Stimulated activated CD8-positive, alpha-beta memory T cell treated with anti-CD3 and anti-CD28 coated beads, Interleukin-12 subunit alpha, Interleukin-12 subunit beta, amount 100 ng/mL, for 4 hours (primary cell): Measurements from ENCODE around the gene EMILIN3.

ENCODE experiments used
- DNase-seq: peaks from one replicate; pipeline ENCODE4 v3.0.0-alpha.2; 2020; ENCODE audit warnings: low read depth

The EMILIN3 gene

DNA sequence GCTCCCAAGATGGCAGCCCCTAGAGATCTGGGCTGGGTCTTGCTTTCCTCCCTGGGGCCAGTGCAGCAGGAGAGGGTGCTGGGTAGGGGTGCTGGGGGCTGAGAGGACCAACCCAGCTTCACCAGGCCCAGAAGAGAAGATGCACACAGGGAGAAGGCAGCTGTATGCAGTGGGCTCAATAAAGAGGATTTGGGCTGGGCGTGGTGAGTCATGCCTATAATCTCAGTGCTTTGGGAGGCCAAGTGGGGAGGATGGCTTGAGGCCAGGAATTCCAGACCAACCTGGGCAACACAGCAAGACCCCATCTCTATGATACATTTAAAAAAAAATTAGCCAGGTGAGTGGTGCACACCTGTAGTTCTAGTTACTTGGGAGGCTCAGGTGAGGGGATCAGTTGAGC, 25.7 kb upstream of the EMILIN3 start:
- no peak for DNase-seq

DNA sequence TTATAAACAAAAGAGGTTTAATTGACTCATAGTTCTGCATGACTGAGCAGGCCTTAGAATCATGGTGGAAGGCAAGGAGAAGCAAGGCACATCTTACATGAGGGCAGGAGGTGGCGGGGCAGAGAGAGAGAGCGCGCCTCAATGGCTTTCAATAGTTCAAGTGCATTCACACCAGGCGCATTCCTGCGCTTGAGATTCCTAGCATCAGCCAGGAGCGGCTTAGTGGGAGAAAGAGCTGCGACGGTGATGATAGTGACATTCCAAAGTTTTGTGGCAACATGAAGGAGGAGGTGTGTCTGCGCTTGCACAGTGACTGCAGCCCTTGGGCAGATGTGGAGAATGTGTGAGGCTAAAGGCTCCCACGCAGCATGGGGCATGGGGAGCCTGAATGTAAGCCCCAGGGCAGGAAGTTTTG, 25.0 kb upstream of the EMILIN3 start:
- DNase-seq, result no peak

DNA sequence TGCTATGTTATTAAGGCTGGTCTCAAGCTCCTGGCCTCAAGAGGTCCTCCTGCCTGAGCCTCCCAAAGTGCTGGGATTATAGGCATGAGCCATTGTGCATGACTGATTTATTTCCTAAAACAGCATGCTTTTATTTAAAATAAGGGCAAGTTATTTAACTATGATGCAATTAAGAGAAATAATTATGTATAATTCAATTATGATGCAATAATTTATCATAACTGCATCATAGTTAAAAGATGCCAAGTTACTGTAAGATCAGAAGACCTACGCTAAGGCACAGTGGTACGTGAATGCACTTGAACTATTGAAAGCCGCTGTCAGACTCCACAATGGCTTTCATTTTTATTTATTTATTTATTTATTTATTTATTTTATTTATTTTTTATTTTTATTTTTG, 24.3 kb upstream of the EMILIN3 start:
- no peak for DNase-seq

DNA sequence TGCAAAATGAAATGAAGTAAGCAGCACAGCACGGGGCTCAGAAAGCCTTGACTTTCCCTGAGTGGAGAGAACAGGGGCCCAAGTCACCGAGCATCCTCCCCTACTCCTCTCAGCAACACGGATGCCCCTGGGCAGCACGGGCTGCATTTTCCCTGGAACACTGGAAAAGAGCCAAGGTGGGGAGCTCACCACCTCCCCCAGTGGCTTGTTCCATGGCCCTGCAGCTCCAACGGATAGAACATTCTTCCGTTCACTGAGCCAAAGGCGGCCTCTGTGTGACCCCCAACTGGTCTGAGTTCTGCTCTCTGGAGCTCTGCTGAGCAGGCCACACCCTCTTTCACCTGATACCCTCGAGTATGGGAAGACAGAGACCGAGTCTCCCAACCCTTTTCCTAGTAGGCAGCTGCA, 20.8 kb upstream of the EMILIN3 start:
- DNase-seq, result no peak

DNA sequence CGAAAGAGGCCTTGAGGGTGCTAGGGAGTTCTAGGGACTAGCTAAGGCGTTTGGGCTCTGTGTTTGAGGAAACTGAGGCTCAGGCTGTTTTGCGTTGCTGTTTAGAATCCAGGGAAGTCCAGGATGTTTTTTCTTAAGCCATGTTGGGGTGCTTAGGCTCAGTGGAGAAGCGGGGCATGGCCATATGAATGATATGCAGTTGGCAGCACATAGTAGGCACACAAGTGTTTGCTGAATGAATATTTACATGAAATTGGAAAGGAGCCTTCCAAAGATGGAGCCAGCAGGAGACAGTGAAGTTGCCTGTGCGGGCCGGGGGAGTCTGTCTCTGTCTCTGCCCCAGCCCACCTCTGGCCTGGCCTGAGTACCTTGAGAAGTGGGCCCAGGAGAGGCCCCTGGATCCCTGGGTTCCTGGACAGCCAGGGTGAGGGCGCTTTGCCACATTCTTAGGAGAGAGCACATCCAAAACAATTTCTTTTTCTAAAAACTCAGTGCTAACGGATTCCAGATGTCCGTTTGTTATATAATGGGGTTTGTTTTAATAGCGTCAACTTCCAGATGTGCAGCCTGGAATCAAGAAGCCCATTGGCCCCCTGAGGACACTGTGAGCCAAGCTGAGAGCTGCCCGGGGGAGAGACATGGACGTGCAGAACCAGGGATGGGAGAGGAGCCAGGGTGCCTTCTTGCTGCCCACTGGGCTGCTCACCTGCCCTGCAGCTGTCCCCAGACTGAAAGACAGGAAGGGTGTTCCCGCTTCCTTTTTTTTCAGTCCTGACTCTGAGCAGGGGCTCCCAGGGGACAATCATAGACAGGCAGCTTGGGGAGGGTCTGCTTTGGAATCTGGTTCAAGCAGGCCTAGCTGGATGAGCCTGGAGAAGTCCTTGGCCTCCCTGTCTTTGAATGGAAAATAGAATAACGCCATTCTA, 20.1 kb upstream of the EMILIN3 start:
- no peak for DNase-seq

DNA sequence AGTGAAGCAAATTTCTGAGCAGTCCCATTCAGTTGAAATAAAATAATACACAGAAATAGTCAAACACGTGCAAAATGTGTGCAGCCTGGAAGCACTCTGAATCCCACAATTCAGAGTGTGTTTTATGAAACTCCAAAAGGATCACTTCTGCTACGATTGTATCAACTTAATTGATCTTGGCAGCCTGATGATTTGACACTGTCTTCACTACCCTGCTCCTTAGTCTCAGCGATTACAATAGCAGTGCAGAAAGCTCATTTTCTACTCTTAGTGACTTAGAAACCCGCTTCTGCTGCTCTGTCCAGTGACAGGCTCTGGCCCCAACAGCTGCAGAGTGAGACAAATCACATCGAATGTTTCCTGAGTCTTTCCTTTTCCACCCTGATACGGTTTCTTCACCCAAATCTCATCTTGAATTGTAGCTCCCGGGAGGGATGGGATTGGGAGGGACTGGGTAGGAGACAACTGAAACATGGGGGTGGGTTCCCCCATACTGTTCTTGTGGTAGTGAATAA, 16.2 kb upstream of the EMILIN3 start:
- DNase-seq, result no peak

DNA sequence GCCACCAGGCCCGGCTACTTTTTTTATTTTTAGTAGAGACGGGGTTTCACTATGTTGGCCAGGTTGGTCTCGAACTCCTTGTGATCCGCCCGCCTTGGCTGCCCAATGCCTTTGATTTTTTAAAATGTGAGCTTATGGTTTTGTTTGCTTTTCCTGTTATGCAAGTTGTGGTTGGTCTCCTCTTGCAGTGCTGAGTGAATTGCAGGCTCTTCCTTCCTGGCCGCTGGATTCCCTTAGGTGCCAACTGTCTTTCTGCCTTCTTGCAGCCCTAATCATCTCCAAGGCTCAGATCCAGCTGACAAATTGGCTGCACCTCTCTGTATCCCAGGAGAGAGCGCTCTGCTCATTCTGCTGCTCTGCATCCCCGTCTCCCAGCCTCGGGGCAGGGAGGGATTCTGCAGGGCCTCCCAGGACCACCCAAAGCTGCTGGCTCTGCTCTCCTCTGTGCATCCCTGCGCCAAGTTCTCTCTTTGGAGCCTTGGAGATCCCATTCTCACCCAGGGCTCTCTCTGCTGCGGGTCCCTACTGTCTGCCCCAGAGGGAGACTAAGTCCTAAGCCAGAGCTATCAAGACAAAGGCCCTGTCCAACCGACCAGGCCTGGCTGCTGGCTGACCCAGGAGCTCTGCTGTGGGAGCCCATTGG, 14.1 kb upstream of the EMILIN3 start:
- DNase-seq, result no peak

DNA sequence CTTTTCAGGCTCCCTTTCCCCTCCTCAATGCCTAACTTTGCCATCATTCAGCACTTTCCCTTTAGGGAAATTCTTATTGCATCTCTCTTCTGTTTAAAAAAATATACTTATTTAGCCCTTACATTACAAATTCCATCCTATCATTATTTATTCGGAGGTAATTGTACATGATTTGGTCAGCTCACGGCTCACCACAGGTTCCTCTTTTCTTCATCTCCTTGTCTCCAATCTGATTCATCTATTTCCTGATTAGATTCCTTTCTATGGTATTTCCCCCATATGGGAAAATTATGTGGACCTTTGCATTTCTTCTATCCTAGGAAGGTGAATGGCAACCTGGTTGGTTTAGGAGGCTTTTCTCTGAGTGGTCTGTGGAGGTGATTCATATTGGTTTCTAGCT, 12.9 kb upstream of the EMILIN3 start:
- no peak for DNase-seq

DNA sequence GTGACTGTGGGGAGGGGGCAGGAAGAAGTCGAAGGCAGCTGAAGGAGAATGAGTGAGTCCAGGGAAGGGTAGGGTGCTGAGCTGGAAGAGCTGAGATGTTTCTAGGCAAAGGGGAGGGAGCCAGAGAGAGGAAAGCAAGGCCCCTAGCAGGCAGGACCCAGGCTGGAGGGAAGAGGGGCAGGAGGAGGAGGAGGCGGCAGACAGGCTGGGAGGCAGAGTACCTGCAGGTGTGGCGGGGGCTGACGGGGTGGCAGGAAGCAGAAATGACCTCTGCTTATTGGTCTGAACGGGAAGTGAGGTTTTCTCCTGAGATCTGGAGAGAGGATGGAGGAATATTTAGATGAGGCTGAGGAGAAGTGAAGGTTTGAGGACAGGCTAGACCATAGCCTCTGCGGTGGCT, 10.7 kb upstream of the EMILIN3 start:
- no peak for DNase-seq

DNA sequence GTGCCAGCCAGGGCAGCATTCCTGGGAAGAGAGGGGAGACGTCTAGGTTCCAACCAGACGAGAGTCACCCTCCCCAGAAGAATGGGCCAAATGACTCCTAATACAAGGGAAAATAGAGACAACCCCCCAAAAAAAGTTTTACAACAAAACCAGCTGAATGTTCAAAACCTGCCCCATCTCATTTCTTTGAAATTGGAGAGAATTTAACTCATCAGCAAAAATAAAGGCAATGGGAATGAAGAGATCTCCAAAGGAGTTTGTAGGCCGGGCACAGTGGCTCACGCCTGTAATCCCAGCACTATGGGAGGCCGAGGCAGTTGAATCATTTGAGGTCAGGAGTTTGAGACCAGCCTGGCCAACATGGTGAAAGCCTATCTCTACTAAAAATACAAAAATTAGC, 9.7 kb upstream of the EMILIN3 start:
- no peak for DNase-seq

DNA sequence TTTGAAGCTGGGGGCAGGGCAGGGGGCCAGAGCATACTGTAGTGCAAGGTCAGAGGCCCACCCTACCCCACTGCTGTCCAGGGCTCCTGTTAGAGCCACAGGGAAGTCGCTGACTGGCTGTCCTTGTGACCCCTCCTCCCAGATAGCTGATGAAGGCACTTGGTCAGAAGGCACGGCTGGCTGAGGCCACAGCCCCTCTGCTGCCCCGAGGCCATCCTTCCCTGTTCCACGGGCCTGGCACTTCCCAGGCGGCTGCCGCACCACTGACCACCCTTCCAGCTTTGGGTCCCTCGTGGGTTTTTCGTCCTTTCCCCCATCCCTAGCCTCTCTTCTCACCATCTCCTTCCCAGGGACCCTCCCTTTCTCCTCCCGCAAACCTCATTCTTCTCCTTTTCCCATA, 9.2 kb upstream of the EMILIN3 start:
- DNase-seq, result no peak

DNA sequence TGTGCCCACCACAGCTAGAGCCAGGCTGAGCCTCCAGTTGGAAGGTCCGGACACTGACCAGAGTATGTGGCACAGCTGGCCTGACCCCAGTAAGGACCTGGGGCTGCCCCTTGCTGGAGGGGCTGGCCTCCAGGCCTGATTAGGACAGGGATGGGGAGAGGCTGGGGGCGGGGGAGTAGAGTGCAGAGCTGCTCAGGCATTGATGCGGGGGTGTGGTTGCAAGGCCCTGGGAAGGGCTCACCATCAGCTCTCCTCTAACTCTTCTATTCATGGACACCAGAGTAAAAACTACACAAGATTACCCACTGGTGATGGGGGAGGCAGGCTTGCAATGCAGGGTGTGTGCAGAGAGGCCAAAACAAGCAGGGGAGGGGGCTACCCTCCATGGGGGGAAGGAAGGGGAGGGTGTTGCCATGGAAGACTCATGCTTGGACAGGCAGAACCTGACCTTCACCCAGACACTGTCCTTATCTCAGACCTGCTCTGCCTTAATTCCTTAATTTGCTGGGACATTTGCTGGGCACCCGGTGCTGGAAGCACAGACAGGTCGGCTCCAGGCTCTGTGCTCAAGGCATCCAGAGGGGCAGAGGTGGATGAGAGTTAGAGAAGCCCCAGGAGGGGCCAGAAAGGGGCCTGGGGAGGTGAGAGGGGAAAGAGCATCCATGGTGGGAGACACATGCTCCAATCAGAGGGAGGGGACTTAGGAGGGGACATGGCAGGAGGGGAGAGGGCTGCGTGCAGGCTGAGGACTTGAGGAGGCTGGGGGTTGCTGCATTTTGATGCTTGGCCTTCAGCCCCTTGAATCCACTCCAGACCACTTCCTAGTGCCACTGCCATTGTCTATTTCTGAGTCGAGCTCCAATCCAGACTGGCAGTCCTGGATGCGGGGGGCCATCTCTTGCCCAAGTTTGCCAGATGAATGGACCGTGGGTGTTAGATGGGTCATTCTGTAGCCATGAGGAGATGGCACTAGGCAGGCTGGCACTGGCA, 7.6 kb upstream of the EMILIN3 start:
- DNase-seq, result no peak

DNA sequence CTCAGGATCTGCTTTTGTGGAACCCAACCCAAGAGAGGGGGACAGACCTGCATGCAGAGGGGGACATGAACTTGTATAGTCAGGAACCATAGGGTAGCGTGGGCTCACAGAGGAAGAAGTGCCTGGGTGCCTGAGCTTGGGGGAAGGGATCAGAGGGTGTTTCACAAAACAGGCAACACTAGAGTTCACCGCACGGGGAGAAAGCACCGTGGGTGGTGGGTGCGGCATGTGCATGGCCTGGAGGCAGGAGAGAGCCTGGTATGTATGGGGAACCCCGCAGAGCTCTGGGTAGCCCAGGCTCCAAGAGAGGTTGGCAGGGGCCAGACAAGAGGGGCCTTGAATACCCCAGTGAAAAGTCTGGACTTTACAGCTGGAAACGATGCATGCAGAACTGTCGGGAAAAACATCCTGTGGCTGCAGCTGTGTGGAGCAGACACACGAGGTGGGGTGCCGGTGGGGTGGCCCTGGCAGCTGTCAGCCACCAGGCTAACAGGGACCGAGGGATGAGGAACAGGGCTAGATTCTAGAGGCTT, 6.7 kb upstream of the EMILIN3 start:
- DNase-seq, result no peak

DNA sequence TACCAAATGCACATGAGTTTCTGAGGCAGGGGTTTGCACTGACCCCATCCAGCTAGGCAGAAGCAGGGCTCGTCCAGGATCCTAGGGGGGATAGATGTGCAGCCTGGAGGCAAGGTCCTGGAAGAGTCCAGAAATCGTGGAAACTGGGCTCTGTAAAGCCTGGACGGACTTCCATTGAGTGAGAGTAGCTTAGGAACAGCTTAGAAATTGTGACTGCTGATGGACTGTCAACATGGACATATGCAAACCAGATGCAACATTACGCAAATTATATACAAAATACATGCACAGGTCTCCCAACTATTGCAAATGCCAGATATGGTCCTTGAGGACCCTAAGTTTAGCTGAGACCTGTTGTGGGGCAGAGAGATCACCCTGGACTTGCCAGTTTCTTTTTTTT, 4.8 kb upstream of the EMILIN3 start:
- DNase-seq, result no peak

DNA sequence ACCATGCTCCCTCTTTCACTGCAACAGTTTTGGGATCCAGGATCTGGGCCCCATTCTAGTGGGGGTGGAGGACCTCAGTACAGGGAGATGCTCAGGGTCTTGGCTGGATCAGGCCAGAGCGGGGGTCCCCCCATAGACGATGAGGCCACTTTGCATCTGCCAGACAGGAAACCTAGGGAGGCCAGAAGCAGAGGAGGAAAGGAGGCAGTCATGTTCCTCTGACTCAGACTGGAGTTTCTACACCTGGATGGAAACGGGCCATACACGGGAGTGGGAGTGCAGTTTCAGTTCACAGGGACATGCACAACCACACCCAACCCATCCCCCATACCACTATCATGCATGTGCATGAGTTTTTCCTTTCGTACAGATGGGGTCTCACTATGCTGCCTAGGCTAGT, 3.6 kb upstream of the EMILIN3 start:
- no peak for DNase-seq

DNA sequence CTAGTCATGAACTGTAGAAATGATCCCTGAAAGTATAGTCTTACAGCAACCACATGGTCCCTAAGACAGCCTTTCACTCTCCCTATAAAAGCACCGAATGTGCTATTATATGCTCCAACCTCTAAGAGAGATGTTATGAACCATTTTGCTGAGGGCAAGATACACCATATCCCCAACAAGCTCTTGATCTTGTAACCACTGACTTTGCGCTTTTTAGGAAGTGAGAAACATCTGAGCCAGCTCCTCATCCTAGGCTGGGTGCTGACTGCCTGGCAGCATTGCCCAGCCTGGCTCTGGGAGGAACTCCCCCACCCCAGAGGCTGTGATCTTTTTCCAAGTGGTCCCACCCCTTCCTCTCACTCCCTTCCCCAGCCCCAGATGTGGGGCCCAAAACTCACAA, 3.1 kb upstream of the EMILIN3 start:
- DNase-seq, result no peak

DNA sequence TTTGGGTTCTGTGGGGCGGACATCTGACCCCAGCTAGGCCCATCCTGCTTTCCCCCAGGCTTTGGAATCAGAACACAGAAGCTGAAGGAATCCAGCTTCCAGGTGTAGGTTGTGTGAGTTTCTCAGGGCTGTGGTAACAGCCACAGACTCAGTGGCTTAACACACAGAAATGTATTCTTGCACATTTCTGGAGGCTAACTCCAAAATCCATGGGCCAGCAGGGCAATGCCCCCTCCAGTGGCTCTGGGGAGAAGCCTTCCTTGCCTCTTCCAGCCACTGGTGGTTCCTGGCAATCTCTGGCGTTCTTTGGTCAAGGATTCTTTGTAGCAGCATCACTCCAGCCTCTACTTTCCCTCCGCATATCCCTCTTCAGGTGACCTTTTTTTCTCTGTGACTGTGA, 1.3 kb upstream of the EMILIN3 start:
- no peak for DNase-seq

DNA sequence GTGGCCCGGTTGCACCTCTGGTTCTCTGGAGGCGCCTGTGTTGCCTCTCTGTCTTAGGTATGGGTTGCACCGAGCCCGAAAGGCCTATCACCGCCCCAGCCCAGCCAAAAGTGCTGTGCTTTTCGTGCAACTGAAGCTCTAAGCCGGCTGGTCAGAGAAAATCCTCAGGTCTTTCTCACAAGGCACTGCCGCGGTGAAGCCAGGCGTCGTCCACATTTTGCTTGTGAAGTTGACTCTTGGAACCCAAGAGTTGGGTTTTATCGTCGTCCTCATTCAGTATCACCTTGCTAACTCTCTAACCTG, 726 bp upstream of the EMILIN3 start:
- DNase-seq, result no peak

DNA sequence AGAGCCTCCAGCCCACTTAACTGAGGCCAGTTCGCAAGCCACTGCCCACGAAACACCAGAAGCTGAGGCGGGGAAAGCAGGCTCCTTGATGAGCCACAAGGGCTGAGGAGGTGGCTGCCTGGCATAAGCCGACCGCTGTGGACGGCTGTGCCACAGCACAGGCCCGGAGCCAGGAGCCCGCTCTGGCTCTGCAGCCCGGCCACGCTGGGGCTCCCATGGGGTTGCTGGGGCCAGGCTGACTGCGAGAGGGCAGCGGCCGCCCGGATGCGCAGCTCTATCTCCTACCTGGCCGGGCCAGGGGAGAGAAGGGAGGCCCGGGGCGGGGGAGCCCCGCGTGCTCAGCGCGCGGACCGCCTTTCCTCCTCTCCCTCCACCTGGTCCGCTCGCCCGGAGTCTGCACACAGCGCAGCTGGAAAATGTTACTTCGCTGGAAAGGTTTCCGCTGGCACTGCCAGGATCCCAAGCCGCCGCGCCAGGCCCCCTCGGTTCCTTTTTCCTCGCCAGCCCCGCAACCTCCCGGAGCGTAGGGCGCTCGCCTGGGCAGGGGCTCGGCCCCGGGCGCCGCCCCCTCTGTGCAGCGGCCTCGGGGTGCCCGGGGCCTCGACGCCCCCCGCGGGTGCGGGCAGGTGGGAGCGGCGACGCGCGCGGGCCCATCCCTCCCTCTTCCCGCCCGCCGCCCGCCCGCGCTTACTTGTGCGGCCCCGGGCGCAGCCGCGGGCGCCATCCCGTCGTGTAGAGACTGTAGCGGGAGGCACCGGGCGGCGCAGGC, 657 bp downstream of the EMILIN3 start:
- DNase-seq, result no peak

DNA sequence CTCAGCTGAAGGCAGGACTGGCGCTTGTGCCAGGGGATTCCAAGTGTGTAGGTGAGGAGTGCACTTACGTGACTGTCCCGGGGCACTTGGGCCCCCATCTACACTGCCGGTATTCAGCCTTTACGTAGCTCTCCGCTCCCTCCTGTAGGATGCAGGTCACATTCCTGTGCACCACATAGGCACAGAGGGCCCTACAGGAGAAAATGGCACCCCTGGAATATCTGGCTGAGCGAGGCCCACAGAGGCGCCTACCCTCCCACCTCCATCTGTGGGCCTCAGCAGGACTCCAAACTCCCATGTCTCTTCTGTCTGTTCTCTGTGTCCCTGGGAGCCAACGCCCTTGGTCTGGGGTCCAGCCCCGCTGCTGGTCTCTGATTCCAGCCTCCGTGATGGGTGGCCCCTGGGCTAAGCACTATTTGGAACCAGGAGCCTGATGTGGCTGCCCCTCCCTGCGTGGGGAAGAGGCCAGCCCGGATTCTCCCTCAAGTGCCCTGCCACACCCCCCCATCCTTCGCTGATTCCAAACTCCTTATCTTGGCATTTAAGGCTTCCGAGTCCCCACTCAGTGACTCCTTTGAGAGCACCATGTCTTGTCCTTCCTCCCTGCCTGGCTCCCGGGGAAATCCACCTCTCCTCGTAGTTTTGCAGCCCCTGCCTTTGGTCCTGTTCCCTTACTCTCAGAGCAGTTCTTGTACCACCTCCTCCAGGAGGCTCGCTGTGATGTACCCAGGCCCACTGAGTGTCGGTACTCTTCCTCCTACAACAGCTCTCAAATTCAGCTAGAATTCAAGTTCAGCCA, 1.5 kb downstream of the EMILIN3 start:
- DNase-seq, result no peak
